GM21526 (cell line): ENCODE measurements around the gene PIK3CB.
"Not testable (repeated sequence)": the region's sequence is repeated elsewhere in the genome, so short reads cannot be mapped to it uniquely, and the experiment has no call there.

ENCODE experiments used
- ATAC-seq: cut with Tn5 transposase; IDR thresholded peaks from one replicate; pipeline ENCODE4 v1.9.1; 2021; ENCODE audit warnings: moderate library complexity; ENCODE audit not compliant: unreplicated experiment, low FRiP score

The PIK3CB gene

GRCh38 chr3:138809500-138810256, 25.1 kb downstream of the PIK3CB start:
- no peak for ATAC-seq

- no peak for ATAC-seq
Measured at GRCh38 chr3:138806376-138807080, 28.2 kb downstream of the PIK3CB start.

- ATAC-seq: no peak
Measured at GRCh38 chr3:138803006-138803653, 31.6 kb downstream of the PIK3CB start.

- not testable (repeated sequence) for ATAC-seq
Measured at GRCh38 chr3:138802223-138802622, 32.5 kb downstream of the PIK3CB start.

GRCh38 chr3:138801792-138802191, 32.9 kb downstream of the PIK3CB start:
- no peak for ATAC-seq

GRCh38 chr3:138800248-138800647, 34.5 kb downstream of the PIK3CB start:
- ATAC-seq: no peak

GRCh38 chr3:138799822-138800221, 34.9 kb downstream of the PIK3CB start:
- no peak for ATAC-seq

GRCh38 chr3:138797508-138798038, 37.2 kb downstream of the PIK3CB start:
- ATAC-seq: no peak

- ATAC-seq: no peak
Measured at GRCh38 chr3:138796761-138797160, 38.0 kb downstream of the PIK3CB start.

- no peak for ATAC-seq
Measured at GRCh38 chr3:138786788-138787271, 47.9 kb downstream of the PIK3CB start.

- no peak for ATAC-seq
Measured at GRCh38 chr3:138785951-138786350, 48.8 kb downstream of the PIK3CB start.

- not testable (repeated sequence) for ATAC-seq
Measured at GRCh38 chr3:138785362-138785857, 49.3 kb downstream of the PIK3CB start.

- ATAC-seq: no peak
Measured at GRCh38 chr3:138782755-138783154, 52.0 kb downstream of the PIK3CB start.

GRCh38 chr3:138781012-138781470, 53.7 kb downstream of the PIK3CB start:
- ATAC-seq: peak; percentile 62

GRCh38 chr3:138778643-138779042, 56.1 kb downstream of the PIK3CB start:
- ATAC-seq: no peak

GRCh38 chr3:138776961-138777360, 57.8 kb downstream of the PIK3CB start:
- no peak for ATAC-seq

- ATAC-seq: no peak
Measured at GRCh38 chr3:138775254-138775595, 59.5 kb downstream of the PIK3CB start.

- ATAC-seq: peak; percentile 49
Measured at GRCh38 chr3:138774529-138775253, 60.0 kb downstream of the PIK3CB start.

GRCh38 chr3:138771585-138771984, 63.1 kb downstream of the PIK3CB start:
- no peak for ATAC-seq

- ATAC-seq: no peak
Measured at GRCh38 chr3:138769616-138770015, 65.1 kb downstream of the PIK3CB start.
